ENCODE data around the gene ABCA9. TPM values are rescaled to one million over a fixed set of nuclear protein-coding genes. Genes with fewer than 3 reads are reported as not detected.
A peak's percentile ranks its signal among the peaks of the same experiment; 100 is the strongest.

ABCA9 gene
- polyA plus RNA-seq, 2 of the 4 experiments (the other 2 are of a cell fraction), result 0.01 TPM; not detected in 1

GRCh38 chr17:69012895-69013805 lies 47.6 kb downstream of the ABCA9 start:
- no peak overlapping the region for H3K4me3 ChIP-seq
- no peak for TF ChIP-seq POLR2A (IDR thresholded peaks at IDR 0.05; ENCODE audit: low read length)
- no peak for TF ChIP-seq CTCF (IDR thresholded peaks at IDR 0.05)
- TF ChIP-seq NFE2L2 (conservative IDR thresholded peaks at IDR 0.05; ENCODE audit: low read length), result no peak
- TF ChIP-seq RARB (CRISPR knock-in tag; IDR thresholded peaks at IDR 0.05), result no peak
- no peak for TF ChIP-seq KDM1A (IDR thresholded peaks at IDR 0.05; ENCODE audit: low read depth)
- no peak for TF ChIP-seq PHF8 (IDR thresholded peaks at IDR 0.05; ENCODE audit: borderline replicate concordance, low read depth)
- TF ChIP-seq CHD2 (IDR thresholded peaks at IDR 0.05; ENCODE audit: low read length, partially characterized antibody), result no peak
- TF ChIP-seq FOXS1 (CRISPR knock-in tag; IDR thresholded peaks at IDR 0.05), result no peak
- TF ChIP-seq RCOR1 (IDR thresholded peaks at IDR 0.05; ENCODE audit: low read depth, low read length), result no peak
- TF ChIP-seq MAZ (IDR thresholded peaks at IDR 0.05; ENCODE audit: borderline replicate concordance, low read depth, low read length), result no peak
- TF ChIP-seq EHMT2 (IDR thresholded peaks at IDR 0.05; ENCODE audit: low read depth), result no peak
- no peak for TF ChIP-seq ATOH8 (CRISPR knock-in tag; IDR thresholded peaks at IDR 0.05; ENCODE audit: low read depth)
- TF ChIP-seq CEBPB (IDR thresholded peaks at IDR 0.05), result no peak
- TF ChIP-seq MYC (IDR thresholded peaks at IDR 0.05; ENCODE audit: borderline replicate concordance, low read length), result no peak
- POLR2A ChIA-PET, result no interaction called here
- WGBS (ENCODE audit: missing lambda C conversion rate), result 48% methylated on average over 4 of the region's 4 CpGs
- no peak overlapping the region for H3K27ac ChIP-seq
- no peak overlapping the region for H3K4me2 ChIP-seq
- ATAC-seq (peak in 1 of 2 experiments; percentile 54; a peak in 1 of 6 replicates), FAIRE-seq (no peak), DNase-seq (ENCODE audit: low read depth in 1 of 2, low spot score in 1 of 2) (peak in 1 of 2 experiments; percentile 29)
- no peaks in the 10 kb centered on the region for H3K9me3 ChIP-seq
- H3K4me1 ChIP-seq, result no peaks in the 10 kb centered on the region
- CTCF ChIA-PET, result interaction anchor here (1.8 kb wide), 1 partner anchor 13 kb away, joined by 3 read pairs; no protein-coding TSS in a partner anchor

GRCh38 chr17:69009930-69010329 lies 50.8 kb downstream of the ABCA9 start:
- Histone ChIP-seq H3K27ac (no peak overlapping the region), H3K9me3 (no peaks in the 10 kb centered on the region), H3K4me3 (no peak overlapping the region), H3K4me2 (no peak overlapping the region), H3K4me1 (no peaks in the 10 kb centered on the region)
- POLR2A ChIA-PET, result no interaction called here
- TF ChIP-seq CBX2 (IDR thresholded peaks at IDR 0.05; ENCODE audit: borderline replicate concordance, low read depth), result no peak
- no peak for TF ChIP-seq FOXS1 (CRISPR knock-in tag; IDR thresholded peaks at IDR 0.05)
- TF ChIP-seq NR3C1 (IDR thresholded peaks at IDR 0.05), result no peak
- no peak for TF ChIP-seq HMGXB4 (CRISPR knock-in tag; IDR thresholded peaks at IDR 0.05; ENCODE audit: borderline replicate concordance)
- TF ChIP-seq EHF (CRISPR knock-in tag; IDR thresholded peaks at IDR 0.05), result no peak
- TF ChIP-seq NPAS2 (CRISPR knock-in tag; IDR thresholded peaks at IDR 0.05; ENCODE audit: borderline replicate concordance), result no peak
- TF ChIP-seq ZFP36 (IDR thresholded peaks at IDR 0.05; ENCODE audit: borderline replicate concordance, partially characterized antibody), result no peak
- no peak for TF ChIP-seq KDM5A (IDR thresholded peaks at IDR 0.05)
- TF ChIP-seq MAZ (IDR thresholded peaks at IDR 0.05; ENCODE audit: borderline replicate concordance, low read depth, low read length), result no peak
- no peak for TF ChIP-seq EHMT2 (IDR thresholded peaks at IDR 0.05; ENCODE audit: low read depth)
- TF ChIP-seq KDM1A (IDR thresholded peaks at IDR 0.05; ENCODE audit: low read depth), result no peak
- TF ChIP-seq HDAC2 (IDR thresholded peaks at IDR 0.05), result no peak
- TF ChIP-seq BCL3 (IDR thresholded peaks at IDR 0.05), result no peak
- TF ChIP-seq MAFK (IDR thresholded peaks at IDR 0.05; ENCODE audit: partially characterized antibody), result no peak
- TF ChIP-seq RNF2 (IDR thresholded peaks at IDR 0.05; ENCODE audit: borderline replicate concordance, low read depth), result no peak
- no peak for TF ChIP-seq ELK1 (IDR thresholded peaks at IDR 0.05; ENCODE audit: low read depth, low read length)
- TF ChIP-seq CEBPB (IDR thresholded peaks at IDR 0.05), result no peak
- TF ChIP-seq BHLHE40 (IDR thresholded peaks at IDR 0.05; ENCODE audit: low read depth, low read length), result no peak
- TF ChIP-seq FOSL2 (IDR thresholded peaks at IDR 0.05), result no peak
- TF ChIP-seq FOSL2 (CRISPR knock-in tag; IDR thresholded peaks at IDR 0.05), result no peak
- CTCF ChIA-PET, result interaction anchor here (1.5 kb wide), 1 partner anchor 39 kb away, joined by 4 read pairs; no protein-coding TSS in a partner anchor
- FAIRE-seq (no peak), ATAC-seq (no peak), DNase-seq (ENCODE audit: low read depth in 1 of 2, low spot score in 1 of 2) (no peak)
- 49% methylated on average over 3 of the region's 3 CpGs for WGBS (ENCODE audit: missing lambda C conversion rate)

All from A549 (cell line).